GM21737 (cell line): ENCODE measurements around the gene TMEM202.
"Not testable (repeated sequence)": the region's sequence is repeated elsewhere in the genome, so short reads cannot be mapped to it uniquely, and the experiment has no call there.

Experiments used
- ATAC-seq: cut with Tn5 transposase; IDR thresholded peaks from one replicate; pipeline ENCODE4 v1.9.1; 2021; ENCODE audit warnings: mild to moderate bottlenecking, moderate library complexity; ENCODE audit not compliant: unreplicated experiment

The TMEM202 gene

DNA sequence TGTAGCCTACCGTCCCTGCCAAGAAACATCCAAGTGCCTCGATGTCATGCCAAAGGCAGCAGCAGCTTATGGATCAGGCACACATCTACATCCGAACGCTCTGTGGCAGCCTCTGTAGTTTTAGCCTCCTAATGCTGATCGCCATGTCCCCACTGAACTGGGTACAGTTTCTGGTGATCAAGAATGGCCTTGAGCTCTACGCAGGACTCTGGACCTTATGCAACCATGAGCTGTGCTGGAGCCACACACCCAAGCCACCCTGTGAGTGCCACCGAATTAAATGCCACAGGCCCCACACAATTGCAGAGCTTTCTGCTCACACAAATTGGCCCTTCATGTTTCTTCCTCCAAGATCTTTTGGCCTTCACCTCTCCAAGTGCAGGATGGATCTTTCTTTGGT, 543 bp downstream of the TMEM202 start:
- ATAC-seq, result no peak

DNA sequence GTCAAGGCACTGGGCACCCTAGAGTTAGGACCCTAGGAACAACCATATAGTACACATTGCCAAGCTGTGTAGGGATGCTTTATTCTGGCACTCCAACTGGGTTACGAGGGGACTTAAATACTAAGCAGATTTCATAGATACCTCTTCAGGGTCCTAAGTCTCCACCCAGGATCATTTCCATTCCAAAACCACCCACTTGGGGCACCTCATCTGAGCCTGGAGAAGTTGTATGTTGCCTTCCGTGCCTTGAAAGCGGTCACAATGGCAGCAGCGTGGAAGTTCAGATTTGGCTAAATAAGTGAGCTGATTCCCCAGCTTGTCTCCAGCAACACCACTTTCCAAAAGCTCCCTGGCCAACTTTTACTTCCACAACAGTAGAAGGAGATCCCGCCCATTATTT, 4.6 kb downstream of the TMEM202 start:
- ATAC-seq, result no peak

DNA sequence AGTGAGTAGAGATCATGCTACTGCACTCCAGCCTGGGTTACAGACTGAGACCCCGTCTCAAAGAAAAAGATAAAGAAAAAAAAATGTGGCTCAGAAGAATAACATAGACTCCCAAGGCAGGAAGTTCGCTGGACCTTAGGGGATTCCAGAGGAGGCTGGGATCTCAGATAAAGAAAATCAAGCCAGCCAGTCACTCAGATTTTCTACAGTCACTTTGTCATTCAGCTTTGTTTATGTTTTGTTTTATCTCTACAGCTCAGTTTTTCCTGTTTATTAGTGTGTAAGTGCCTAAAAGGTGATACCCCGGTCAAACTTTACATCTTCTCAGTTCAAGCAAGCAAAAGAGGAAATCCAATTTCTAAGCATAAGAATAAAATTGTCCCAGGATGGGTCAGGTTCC, 6.3 kb downstream of the TMEM202 start:
- ATAC-seq, result no peak

DNA sequence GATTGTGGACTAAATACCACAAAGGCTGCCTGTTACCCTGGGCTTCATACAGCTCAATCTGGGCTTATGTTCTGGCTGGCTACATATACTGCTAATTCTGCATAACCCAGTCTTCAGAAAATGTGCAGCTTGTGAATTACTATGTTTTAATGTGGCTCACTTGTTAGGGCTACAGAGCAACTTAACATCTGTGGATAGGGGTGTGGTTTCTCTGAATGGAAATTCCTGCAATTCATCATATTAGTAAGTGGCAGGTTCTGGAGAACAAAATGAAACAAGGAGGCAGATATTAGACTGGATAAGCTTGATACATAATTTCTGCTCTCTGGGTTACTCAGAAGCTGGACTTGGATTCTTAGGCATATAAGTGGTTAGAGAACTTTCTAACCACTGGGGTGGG, 6.7 kb downstream of the TMEM202 start:
- no peak for ATAC-seq

DNA sequence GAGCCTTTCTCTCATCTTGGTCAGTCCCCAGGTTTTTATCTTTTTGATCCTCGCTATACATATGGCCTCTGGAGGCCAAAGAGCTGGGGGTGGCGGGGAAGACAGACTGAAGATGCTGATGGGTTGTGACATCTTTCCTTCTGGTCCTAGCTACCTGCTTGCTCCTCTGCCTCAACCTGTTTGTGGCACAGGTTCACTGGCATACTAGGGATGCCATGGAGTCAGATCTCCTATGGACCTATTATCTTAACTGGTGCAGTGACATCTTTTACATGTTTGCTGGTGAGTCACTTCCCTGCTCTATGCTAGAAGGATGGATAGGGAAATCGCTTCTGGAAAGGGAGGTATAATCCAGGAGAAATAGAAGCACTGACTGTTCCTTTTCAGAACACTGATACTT, 8.8 kb downstream of the TMEM202 start:
- no peak for ATAC-seq

DNA sequence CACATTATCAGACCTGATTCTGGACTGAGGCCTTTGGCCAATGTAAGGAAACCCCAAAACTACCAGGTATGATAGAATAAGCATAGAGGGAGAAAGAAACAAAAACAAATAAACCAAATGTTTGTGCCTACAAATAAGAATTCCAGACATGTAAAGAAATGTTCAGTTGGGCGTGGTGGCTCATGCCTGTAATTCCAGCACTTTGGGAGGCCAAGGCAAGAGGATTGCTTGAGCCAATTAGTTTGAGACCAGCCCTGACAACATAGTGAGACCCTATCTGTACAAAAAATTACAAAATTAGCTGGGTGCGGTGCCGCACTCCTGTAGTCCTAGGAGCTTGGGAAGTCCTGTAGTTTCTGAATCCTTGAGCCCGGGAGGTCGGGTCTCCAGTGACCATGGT, 13.0 kb downstream of the TMEM202 start:
- no peak for ATAC-seq

DNA sequence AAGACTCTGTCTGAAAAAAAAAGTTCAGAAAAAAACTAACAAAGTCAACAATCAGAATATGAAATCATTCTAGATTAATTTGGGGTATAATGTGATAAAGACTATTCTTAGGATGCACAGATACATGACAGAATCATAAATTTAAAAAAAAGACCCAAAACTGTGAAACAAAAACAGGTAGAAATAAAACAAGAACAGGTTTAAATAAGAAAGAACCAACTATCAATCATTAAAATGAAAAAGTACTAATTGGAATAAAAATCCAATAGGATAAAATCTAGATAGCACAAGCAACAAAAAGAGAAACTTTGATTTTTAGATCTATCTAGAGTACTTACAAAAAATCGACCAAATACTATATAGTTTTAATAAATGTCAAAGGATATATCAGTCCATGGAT, 13.4 kb downstream of the TMEM202 start:
- ATAC-seq, result no peak

DNA sequence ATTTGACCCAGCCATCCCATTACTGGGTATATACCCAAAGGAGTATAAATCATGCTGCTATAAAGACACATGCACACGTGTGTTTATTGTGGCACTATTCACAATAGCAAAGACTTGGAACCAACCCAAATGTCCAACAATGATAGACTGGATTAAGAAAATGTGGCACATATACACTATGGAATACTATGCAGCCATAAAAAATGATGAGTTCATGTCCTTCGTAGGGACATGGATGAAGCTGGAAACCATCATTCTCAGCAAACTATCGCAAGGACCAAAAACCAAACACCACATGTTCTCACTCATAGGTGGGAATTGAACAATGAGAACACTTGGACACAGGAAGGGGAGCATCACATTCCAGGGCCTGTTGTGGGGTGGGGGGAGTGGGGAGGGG, 15.2 kb downstream of the TMEM202 start:
- ATAC-seq, result not testable (repeated sequence)

DNA sequence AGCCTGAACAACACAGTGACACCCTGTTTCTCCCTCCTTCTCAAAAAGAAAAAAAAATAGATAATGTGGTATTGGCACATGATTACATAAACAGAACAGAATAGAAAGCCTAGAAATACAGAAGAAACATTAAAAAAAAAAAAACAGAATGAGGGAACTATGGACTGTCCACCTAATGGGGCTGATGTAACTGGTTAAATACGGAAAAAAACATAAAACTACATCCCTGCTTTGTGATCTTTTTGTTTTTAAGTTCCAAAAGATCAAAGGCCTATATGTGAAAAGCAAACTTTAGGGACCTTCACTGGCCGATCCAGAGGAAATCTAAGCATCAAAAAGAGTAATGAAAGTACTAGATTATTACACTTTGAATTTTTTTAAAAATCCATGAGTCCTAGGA, 17.2 kb downstream of the TMEM202 start:
- no peak for ATAC-seq

DNA sequence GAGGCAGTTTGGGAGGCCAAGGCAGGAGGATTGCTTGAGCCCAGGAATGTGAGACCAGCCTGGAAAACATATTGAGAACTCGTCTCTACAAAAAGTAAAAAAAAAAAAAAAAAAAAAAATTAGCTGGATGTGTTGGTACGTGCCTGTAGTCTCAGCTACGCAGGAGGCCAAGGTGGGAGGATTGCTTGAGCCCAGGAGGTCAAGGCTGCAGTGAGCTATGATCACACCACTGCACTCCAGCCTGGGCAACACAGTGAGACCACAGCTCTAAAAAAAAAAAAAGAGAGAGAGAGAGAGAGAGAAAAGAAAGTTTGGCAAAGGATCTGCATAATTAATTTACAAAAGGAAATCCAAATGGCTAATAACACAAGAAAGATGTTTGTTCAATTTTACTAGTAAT, 21.7 kb downstream of the TMEM202 start:
- not testable (repeated sequence) for ATAC-seq

DNA sequence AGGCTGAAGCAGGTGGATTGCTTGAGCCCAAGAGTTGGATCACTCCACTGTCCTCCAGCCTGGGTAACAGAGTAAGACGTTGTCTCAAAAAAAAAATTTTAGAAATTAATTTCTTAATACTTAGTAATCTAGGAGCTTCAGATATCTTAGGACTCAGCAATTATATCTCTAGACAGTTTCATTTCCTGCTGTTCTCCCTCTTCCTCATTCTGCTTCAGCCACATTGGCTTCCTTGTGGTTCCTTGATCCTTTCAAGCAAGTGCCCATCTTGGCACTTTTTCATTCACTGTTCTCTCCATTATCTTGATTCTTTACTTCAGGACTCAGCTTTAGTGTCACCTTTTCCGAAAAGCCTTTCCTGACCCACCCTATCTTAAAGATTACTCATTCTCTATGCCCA, 22.5 kb downstream of the TMEM202 start:
- no peak for ATAC-seq

DNA sequence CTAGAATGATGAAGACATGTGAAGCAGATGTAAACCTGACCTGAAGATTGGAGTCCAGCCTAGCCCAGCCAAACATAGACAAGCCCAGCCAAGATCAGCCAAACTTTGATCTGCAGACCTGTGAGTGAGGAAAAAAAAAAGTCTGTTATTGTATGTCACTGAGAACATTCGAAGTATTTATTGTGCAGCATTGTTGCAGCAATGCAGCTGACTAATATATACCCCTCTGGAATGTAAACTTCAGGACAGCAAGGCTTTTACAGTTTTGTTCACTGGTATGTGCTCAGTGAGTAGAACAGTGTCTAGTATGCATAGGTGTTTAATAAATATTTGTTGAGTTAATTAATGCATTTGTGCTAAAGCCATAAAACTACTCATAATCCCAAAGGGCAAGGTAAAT, 23.4 kb downstream of the TMEM202 start:
- no peak for ATAC-seq

DNA sequence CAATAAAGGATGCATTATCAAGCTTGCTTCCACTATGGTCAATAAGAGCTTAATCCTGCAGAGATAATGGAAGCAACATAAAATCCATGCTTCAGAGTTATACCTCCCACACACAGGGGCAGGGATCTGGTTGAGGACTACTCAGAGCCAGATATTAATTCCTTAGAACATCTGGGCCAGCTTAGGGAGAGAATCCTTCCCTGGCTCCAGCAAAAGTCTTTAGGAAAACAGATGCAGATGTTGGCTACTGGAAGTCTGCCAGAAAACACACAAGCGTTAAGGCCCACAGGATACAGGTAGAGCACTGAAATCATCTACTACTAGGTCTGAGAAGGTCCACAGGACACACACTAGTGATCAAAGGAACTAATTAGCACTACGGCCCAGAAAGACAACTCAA, 25.2 kb downstream of the TMEM202 start:
- no peak for ATAC-seq

DNA sequence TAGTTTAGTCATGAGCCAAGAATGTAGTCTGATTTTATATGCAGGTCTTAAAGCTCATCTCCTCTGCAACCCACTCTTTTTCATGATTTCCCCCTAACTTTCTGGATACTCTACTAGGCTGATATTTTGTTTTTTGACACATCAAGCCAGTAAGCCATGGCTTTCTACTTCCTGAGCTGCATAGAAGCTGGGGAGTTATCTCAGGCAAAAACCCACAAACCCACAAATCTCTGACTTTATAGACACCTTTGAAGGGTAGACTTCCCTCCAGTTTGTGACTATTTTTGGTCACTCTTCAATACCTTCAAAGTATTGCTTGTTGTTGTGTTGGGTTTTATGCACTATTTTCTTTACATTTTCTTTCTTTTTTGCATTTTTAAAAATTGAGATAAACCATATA, 28.6 kb downstream of the TMEM202 start:
- no peak for ATAC-seq

DNA sequence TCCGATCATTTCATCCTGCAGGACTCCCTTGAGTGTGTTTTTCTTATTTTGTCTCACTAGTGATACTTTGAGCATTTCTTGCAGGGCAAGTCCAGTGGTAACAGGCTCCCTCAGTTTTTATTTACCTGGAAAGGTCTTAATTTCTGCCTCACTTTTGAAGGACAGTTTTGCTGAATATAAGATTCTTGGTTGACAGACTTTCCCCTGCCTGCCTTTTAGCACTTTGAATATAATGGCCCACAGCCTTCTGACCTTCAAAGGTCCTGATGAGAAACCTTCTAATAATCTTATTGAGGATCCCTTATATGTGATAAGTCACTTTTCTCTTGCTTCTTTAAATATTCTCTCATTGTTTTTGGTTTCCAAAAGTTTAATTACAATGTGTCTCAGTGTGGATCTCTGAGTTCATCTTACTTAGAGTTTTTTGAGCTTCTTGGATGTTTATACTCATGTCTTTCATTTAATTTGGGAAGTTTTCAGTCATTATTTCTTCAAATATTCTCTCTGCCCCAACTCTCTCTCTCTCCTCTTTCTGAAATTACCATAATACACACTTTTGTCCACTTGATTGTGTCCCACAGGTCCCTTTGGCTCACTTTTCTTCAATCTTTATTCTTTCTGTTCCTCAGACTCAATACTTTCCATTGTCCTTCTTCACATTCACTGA, 39.7 kb downstream of the TMEM202 start:
- ATAC-seq, result no peak

DNA sequence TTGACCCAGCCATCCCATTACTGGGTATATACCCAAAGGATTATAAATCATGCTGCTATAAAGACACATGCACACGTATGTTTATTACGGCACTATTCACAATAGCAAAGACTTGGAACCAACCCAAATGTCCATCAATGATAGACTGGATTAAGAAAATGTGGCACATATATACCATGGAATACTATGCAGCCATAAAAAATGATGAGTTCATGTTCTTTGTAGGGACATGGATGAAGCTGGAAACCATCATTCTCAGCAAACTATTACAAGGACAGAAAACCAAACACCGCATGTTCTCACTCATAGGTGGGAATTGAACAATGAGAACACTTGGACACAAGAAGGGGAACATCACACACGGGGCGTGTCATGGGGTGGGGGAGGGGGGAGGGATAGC, 44.7 kb downstream of the TMEM202 start:
- ATAC-seq, result not testable (repeated sequence)

DNA sequence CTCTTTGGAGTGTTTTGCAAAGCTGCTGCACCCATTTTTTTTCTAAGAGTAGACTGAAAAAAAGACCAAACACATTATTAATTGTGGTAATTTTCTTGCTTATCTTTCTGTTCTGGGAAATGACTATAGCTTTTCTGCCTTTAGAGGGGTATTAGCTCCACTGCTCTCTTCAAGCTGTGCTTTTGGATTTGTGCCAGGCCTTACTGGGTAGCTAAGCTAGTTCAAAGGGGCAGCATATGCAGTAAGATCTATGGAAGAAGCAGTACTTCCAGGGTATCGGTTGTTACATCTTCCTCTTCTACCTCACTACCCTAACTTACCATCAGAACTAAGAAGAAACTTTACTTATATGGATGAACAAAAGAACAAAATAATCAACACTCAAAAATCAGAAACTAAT, 47.3 kb downstream of the TMEM202 start:
- no peak for ATAC-seq

DNA sequence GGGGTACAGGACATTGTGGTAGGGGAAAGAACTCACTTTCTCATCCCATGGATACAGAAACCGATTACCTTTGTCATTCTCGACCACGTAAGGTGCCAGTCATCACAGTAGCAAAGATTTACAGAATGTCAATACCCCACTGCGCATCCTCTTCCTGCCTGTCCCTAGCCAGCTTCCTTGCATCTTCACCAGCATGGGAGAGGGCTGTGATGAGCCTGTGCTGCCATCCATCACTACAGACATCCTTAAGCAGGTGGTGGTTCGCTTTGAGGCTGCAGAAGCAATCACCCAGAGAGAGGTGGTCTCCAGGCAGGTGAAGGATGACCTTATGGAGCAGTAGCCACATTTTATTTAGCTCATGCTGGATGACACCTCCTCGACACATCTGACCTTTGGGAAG, 52.7 kb downstream of the TMEM202 start:
- no peak for ATAC-seq

DNA sequence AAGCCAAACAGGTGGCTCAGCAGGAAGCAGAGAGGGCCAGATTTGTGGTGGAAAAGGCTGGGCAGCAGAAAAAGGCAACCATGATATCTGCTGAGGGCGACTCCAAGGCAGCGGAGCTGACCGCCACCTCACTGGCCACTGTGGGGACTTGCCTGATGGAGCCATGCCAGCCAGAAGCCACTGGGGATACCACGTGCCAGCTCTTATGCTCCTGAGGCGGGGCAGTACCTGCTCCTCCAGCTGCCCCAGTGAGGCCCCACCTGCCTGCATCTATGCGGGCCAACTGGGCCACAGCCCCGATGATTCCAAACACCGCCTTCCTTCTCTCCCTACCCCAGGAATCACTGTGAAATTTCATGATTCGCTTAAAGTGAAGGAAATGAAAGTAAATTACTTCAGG, 53.1 kb downstream of the TMEM202 start:
- no peak for ATAC-seq

DNA sequence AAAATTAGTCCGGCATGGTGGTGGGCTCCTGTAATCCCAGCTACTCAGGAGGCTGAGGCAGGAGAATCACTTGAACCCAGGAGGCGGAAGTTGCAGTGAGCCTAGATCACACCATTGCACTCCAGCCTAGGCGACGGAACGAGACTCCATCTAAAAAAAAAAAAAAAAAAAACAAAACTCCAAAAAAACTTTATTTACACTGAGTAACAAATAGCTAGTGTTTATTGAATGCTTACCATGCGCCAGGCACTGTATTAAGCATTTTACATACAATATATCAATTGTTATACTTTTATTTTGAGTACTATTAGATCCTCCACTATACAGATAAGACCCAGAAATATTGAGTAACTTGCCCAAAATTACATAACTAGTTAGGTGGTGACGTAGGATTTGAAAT, 58.6 kb downstream of the TMEM202 start:
- ATAC-seq, result no peak
